ENCODE data around the gene PLCL1.
"Not testable (repeated sequence)": the region's sequence is repeated elsewhere in the genome, so short reads cannot be mapped to it uniquely, and the experiment has no call there.

PLCL1 gene

DNA sequence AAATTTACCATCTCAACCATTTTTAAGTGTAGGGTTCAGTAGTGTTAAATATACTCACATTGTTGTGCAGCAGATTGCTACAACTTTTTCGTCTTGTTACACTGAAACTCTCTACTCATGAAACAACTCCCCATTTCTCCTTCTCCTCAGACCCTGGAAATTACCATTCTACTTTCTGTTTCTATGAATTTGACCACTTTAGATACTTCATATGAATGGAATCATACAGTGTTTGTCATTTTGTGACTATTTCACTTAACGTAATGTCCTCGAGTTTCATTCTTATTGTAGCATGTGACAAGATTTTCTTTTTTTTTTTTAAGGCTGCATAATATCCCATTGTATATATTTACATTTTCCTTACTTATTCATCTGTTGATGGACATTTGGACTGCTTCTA, 203.8 kb downstream of the PLCL1 start:
- no peak for DNase-seq

DNA sequence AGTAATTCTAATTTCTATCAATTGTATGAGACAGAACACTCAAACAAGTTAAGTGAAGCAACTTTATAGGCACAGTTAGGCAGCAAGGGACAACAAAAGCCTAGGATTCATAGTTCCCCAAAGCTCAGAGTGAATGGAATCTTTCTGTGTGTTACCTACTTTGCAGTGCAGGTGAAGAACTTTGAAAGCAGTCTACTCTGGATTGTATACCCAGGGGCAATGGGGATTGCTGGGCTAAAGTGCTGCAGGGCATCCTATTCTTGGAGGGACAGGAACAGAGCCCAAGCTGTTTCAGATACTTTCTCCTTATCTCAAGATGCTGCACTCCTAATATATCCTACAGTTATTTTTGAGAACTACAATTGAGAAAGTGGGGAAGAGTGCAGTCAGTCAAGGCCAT, 207.6 kb downstream of the PLCL1 start:
- no peak for DNase-seq

DNA sequence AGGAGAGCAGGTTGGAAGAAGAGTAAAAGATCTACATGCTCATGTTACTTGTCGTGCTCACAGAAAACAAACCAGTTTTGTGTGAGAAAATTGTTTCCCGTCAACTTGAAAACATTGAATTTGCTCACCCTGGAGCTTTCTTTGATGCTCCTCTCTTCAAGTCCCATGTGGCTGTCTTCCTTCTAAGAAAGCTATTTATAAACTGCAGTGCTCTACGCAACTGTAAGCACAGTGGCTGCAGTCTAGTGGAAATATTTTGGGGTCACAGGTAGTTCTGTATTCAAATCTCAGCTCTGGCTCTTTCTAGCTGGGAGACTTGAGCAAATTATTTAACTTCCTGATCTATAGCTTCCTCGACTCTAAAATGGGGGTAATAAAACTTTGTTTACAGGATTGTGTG, 211.8 kb downstream of the PLCL1 start:
- no peak for DNase-seq

DNA sequence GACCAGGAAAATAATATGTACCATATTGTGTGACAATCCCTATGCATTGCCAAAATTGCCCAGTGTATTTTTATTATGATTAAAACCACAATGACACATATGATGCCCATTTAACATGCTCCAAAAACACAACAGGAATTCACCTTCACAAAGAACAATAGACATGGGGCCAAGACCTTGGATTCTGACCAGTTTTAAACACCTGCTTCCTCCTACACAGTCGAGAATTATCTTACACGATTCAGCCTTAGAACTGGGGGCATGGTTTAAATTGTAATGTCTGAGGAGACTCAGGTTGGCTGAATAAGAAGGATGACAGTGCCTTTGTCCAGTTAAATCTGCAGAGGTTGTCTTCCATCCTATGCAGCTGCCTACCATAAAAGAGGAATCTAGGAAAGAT, 212.7 kb downstream of the PLCL1 start:
- DNase-seq, result no peak

DNA sequence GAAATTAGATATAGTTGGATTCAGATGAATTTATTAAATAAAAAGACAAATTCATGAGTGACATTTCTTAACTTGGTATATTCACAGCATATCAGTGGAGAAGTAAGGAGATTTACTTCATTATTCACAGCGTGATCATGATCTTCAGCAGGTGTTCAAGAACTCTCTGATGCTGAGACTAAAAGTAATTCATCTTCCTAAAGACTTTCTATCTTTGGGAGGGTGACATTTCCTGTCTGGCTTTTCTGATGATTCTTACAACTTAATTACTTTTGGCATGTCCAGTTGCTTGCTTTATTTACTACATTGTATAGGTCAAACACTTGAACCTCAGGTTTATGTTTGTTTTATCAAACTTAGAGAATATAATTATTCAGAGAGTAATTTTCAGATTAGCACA, 224.6 kb downstream of the PLCL1 start:
- DNase-seq, result no peak

DNA sequence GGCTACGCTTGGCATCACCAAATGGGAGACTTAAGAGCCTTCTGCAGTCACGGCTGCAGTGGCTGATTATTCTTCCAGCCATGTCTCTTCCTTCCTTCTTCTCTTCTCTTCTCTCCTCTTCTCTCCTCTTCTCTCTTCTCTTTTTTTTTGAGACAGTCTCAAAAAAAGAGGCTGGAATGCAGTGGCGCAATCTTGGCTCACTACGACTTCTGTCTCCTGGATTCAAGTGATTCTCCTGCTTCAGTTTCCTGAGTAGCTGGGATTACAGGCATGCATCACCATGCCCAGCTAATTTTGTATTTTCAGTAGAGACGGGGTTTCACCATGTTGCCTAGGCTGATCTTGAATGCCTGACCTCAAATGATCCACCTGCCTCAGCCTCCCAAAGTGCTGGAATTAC, 225.2 kb downstream of the PLCL1 start:
- DNase-seq, result not testable (repeated sequence)

DNA sequence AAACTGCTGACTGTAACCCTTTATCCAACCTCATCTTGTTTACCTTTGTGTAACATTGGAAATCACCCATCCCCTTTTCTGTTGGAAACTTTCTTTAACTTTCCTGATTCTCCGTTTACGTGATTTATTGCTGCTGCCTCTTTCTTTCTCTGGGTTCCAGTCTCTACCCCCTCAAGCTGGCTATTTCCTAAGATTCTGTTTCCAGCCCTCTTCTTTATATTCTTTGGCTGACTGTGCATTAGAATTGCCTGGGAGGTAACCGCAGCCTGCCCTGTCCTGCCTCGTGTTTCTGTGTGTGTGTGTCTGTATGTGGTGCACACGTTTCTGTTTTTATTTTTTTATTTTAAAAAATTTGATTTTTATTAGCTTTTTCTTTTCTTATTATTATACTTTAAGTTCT, 229.2 kb downstream of the PLCL1 start:
- DNase-seq, result no peak

DNA sequence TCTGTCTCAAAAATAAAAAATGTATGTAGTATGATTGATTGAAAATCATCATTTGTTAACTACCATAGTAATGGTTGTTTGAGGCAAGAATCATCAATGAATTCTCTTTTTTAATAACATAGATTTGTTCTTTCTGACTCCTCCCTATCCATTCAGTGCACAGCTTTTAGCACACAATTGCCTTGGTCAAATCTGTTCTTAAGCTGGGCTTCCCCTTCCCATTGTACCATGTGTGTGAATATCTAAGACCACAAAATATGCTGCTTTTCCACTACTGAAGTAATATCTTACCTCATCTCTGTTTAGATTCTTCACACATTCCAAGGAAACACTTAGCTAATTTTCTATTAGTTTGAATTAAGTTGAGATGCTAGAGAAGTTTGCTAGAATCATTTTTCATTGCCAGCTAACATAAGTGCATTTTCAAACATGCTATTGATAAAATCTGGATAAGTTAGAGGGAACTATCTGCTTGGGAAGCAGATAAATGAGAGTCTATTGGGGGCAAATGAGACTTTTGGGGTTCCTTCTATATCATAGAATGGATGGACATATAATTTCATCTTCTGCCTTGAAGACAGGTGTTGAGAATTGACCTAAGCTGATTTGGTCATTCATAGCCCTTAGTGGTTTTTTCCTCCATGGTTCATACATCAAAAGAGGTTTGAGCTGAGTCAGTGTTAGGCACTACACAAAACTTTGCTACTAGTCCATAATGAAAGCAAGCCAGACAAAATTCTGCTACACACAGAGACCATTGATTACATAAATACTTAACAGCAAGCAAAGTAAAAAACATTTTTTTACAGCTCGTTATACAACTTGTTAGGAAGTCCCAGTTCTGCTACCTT, 231.9 kb downstream of the PLCL1 start:
- no peak for DNase-seq

DNA sequence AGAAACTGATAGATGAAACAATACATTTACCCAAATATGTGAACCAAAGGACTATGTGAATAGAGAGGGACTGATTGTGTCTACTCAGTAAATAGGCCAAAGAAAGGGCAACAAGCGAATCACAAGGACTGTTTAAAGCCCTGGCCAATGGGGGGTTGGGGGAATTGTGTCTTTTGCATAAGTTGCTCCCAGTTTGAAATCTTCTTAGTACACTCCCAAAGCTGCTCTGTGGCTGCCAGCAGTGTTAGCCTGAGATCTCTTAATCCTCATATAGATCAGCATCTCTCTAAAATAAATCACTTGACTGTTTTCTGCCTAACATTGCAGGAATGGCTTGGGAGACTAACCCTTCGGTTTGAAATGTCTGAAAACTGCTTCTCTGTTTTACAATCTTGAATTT, 236.4 kb downstream of the PLCL1 start:
- no peak for DNase-seq

DNA sequence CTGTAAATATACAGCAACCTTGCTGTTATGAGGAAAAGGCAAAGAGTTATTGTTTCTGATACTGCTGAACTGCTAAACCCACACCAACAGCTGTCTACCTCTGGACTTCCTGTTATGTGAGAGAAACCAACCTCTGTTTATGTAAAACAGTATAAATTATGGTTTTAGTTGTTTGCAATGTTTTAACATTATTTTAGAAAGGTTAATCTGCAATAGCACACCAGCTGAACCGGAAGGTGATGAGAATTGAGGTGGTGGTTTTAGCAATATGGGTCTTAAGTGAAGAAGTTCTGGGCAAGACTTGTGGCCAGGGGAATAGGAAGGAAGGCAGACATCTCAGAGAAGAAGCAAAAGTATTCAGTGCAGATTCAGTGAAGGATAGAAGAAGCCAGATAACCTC, 237.8 kb downstream of the PLCL1 start:
- no peak for DNase-seq

DNA sequence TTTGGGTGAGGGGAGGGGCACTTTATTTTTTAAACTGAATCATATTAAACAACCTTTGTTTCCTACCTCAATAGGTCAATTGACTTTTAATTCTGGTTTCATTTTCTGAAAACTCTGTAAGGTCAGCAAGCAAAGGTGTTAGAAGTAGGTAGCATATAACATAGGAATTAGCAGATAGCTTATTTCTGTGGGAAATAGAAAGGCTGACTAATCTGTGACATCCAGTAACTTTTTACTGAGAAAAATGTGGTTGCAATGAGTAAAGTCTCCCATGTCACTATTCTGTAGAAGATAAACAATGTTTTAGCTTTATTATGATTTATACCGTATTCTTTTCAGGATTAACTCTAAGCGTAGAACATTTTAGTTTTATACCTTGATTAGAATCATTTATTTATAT, 240.4 kb downstream of the PLCL1 start:
- no peak for DNase-seq

DNA sequence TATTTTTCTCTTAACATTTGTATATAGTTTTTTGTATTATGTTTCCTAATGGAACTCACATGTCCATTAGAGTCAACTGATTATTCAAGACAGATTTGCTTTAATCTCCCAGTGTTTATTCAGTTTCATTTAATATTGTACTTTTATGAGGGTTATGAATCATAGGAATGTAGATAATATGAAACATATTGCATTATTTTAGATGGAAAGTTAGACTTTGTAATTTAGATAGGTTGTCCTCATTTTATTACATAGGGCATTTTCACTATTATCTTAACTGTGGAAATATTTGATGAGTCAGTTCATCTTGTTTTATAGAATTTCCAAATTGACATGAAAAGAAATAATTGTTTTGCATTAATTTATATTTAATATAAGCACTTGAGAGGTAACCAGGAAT, 240.8 kb downstream of the PLCL1 start:
- no peak for DNase-seq

DNA sequence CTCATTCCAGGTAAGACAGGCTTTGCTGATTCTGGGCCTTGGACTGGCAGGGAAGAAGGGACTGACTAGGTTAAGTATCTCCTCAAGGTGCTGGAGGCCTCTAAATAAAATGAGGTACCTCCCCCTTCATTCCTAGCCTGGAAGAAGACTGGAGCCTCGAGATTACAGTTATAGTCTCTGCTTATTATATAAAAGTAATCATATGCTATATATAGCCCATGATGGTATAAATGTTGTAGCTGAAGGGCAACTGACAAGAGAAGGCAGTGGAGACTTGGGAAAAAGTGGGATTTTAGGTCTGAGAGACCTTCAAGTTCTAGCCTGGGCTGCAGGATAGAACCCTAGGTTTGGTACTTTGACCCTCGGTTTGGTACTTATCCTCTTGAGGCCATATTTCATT, 248.3 kb downstream of the PLCL1 start:
- DNase-seq, result no peak

DNA sequence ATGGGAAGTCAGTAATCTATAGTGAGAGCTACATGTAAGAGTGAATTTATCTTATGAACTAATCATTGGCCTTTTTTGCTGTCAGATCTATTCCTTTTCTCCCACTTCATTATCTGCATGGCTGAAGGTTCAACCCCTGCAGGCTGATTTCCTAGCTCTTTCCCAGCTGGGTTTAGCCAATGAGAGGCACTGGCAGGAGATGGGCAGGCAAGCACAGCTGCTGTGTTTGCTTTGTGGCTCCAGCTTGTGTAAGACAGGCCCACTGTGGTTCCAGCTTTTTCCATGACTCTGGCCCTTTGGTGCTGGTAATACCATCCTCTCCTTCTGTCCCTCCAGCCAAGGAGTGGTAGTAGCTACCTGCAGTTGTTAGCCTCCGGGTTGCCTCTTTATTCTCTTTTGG, 248.8 kb downstream of the PLCL1 start:
- no peak for DNase-seq

DNA sequence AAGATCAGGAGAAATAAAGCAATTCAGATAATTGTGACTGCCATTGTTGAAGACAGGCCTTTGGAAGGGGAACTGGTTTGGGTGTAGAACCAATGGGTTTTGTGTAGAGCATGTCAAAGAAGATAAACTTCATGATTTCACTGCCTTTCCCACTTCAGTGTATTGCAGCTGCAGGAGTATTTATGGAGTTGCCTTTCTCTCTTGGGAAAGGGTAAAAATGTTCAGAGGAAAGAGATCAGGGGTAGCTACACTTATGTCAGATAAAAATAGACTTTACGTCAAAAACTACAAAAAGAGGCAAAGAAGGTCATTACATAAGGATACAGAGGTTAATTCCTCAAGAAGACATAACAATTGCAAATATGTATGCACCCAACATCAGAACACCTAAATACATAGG, 249.4 kb downstream of the PLCL1 start:
- DNase-seq, result no peak

DNA sequence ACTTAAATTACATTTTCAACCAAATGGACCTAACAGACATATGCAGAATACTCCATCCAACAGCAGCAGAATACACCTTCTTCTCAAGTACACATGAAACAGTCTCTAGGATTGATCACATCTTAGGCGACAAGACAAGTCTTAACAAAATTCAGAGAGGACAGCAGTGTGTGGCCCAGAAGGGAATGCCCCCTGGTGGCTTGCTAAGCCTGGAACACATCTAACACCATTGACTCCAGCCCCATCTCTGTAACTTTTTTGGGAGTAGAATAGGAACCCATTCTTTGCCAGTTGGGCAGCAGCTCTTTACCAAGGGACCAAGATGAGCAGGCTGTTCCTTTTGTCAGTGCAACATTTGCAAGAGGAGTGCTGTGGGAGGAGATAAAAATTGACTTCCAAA, 249.9 kb downstream of the PLCL1 start:
- no peak for DNase-seq

DNA sequence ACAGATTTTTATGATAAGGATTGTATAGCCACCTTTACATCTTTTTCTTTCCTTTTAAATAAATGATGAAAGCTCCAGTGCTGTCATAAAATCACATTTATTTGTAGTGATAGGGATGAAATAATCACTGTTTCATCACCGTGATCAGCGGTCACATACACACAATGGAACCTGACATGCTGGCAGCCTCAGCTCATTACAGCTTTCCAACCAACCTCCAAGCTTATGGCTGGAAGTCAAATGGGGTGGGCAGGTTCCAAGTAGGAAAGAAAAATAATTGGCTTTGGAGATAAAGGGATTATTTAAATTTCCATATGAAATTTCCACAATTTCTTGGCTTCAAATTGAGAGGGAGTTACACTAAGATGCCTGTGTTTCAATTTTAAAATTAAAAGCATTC, 251.3 kb downstream of the PLCL1 start:
- no peak for DNase-seq

DNA sequence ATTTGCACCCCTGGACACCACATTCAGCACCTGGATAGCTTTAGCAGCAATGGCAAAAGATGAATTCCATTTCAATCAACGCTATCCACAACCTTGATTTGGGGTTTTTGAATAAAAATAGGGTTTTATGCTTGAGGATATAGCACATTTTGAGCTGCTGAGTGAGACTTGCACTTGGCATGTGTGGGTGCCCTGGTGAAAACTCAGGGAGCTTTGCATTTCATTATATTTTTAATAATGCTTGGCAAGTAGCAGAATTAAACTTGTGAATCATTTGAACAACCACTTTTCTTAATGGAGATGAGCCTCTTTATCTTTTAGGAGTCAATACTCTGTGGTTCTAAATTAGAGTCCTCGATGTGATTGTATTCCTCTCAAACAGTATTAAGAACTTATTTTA, 252.4 kb downstream of the PLCL1 start:
- DNase-seq, result no peak

DNA sequence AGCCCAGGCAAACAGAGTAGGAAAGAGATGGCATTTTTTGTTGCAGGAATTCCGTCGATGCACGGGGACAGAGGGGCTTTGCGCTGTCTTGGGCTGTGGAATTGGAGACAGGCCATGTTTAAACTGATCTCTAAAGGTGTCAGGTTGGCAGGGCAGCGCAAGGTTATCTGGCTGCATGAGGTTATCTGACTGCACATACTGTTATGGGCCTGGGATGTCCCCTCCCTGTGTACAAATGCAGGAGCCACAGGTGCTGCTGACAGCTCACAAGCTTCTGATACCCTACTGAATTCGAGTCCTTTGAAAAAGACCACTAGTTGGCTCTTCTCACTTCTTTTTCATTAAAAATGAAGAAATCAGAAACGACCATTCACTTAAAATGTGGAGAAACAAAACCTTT, 255.4 kb downstream of the PLCL1 start:
- no peak for DNase-seq

DNA sequence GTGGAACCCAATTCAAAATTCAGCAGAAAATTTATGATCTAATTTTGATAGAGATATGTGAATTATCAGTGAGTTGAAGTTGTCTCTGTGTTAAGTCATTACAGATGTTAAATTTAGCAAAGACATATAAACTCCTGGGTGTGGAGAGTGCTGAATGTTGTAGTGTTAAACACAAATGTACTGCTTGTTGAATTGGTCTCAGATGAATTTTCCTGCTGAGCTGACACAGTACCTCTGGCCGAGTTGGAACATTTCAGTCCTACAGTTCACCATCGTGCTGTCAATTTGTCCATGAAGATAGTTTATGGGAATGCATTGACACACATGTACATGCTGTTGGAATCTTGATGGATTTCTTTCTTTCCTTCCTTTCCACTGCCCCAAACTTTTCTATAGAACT, 255.9 kb downstream of the PLCL1 start:
- no peak for DNase-seq

DNA sequence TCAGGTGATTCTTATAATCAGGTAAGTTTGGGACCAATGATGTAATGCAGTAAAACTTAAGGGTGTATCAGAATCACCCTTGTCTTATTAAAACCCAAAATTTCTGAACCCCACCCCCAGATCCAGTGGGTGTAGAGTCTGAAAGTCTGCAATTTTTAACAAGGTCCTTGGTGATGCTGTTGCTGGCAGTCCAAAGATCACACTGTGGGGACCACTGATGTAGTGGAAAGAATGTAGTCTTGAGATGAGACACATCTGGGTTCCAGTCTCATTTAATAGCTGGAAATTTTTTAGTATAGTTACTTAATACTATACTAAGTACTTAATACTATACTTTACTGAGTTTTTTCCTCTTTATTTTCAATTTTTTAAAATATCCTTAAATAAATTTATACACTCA, 258.4 kb downstream of the PLCL1 start:
- DNase-seq, result no peak

DNA sequence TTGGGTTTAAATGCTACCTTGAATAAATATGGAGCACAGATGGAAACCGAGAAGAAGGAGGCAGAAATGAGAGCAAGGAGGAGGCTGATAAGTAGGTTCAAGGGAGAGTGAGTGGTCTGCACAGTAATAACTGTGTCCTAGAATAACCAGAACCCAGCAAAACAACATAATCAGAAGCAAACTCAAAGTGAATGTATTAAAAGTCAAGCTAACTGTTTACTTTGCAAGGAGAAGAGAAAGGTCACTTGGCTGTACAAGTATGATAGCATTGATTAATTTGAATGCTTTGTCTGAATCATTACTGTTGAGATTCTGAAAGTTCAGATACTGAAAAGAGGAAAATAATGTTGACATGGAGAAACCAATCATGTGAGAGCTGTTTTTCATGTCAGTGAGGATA, 258.8 kb downstream of the PLCL1 start:
- DNase-seq, result no peak

DNA sequence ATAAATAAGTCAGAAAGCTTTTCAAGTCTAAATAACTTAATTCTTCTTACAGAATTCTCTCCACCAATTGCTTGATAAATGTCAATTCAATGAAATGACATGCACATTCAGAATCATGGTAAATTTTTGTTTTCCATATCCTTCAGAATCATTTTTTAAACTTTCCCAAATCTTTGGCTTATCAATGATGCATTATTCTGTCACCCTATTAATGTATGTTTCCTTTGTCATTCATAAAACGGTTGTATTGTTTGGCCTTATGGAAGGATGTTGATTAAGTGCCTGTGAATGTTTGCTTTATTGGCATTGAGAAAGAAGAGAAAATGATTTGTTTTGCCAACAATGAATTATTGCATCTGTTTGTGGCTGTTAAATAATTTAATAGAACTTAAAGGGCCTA, 260.9 kb downstream of the PLCL1 start:
- DNase-seq, result no peak

DNA sequence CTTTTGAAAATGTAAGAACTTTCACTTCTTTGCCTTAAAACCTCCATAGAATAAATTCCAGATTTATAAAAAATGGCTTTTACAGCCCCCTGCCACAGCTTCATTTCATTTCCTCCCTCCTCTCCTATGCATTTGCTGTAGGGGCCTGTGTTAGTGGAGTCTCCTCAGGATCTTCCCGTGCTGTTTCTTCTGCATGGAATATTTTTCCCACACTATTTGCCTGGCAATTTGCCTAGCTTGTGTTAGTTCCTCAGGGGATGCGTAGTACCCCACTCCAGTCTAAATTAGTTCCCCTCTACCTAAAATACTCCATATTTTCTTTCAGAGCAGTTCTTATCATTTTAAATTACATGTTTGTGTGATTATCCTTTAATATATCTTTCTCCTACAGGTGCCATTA, 262.2 kb downstream of the PLCL1 start:
- DNase-seq, result no peak

DNA sequence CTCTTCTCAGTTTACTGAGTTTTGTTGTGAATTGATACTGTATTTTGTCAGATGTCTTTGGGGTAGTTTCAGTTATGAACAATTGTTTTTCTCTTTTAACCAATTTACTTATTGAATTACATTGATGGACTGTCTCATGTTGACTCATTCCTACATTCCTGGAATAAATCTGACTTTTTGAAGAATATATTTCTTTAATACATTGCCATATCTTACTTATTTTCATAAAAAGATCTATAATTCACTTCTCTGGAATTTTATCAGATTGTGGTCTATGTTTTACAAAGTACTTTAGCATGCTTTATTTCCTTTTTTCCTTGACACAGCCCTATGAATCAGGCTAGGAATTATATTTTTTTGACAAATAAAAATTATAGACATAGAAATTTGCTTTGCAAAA, 268.3 kb downstream of the PLCL1 start:
- DNase-seq, result no peak

DNA sequence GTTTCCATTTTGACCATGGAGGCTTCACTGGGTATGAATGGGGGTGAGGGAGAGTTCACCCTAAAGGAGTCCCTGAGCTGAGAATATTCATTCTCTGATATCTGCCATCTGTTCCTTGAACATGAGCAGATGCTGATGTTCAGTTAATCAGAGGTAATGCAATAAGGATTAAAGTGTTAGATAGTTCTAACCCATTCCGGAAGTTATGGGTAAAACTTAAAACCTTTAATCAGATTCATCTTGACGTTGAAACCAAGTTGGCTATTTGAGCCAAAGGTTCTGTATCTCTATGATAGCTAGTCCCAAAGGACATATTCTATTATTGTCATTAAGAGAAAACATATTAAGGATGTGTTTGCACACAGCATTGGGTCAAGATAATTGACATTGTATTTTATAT, 268.9 kb downstream of the PLCL1 start:
- no peak for DNase-seq
